Keratinocyte (primary cell): ENCODE data around the gene SHLD3. TPM values are rescaled to one million over a fixed set of nuclear protein-coding genes. Genes with fewer than 3 reads are reported as not detected.
"Not testable (repeated sequence)": the region's sequence is repeated elsewhere in the genome, so short reads cannot be mapped to it uniquely, and the experiment has no call there.

Experiments
- DNase-seq: peaks from one replicate; pipeline ENCODE4 v3.0.0-alpha.2; 2011; ENCODE audit warnings: low read depth, missing footprints, low spot score
- FAIRE-seq: peaks from 2 replicates; lab custom pipeline; 2011; peaks lifted over from hg19 to GRCh38; lab: Jason Lieb, UNC
- H2AFZ ChIP-seq: 2 replicates; pipeline ENCODE4 v1.6.0; 2012; ENCODE audit warnings: low read length, control low read depth, inconsistent platforms; ENCODE audit not compliant: control insufficient read depth
- H3K27ac ChIP-seq: 2 replicates; pipeline ENCODE4 v1.5.1; 2011; ENCODE audit warnings: low read length; ENCODE audit not compliant: control insufficient read depth, insufficient read depth
- H3K27me3 ChIP-seq: 3 replicates; pipeline ENCODE4 v1.6.0; 2011; ENCODE audit warnings: low read length; ENCODE audit not compliant: control insufficient read depth, insufficient read depth; ENCODE audit errors: extremely low read depth
- H3K36me3 ChIP-seq, 2 experiments: 2 replicates in 1 of 2; 3 replicates in 1 of 2; pipeline ENCODE4 v1.5.1; 2011; ENCODE audit warnings: low read length in 2 of 2, mild to moderate bottlenecking in 1 of 2; ENCODE audit not compliant: control insufficient read depth in 2 of 2, insufficient read depth in 2 of 2; ENCODE audit errors: extremely low read depth in 1 of 2
- H3K4me1 ChIP-seq: 3 replicates; pipeline ENCODE4 v1.5.1; 2011; ENCODE audit warnings: low read length; ENCODE audit not compliant: control insufficient read depth, insufficient read depth; ENCODE audit errors: extremely low read depth
- H3K4me2 ChIP-seq: 3 replicates; pipeline ENCODE4 v1.6.0; 2011; ENCODE audit warnings: low read depth, low read length; ENCODE audit not compliant: control insufficient read depth, insufficient read depth; ENCODE audit errors: extremely low read depth
- H3K4me3 ChIP-seq, 3 experiments: fragments of 200-600 bp in 1 of 3; sonication (generic) in 1 of 3; 2 replicates in 2 of 3; 3 replicates in 1 of 3; pipeline ENCODE4 v1.5.1; 2011 to 2016; ENCODE audit warnings: low read length in 3 of 3, mild to moderate bottlenecking in 3 of 3, control low read depth in 2 of 3, inconsistent platforms in 1 of 3, low read depth in 1 of 3, mixed read lengths in 1 of 3, mixed run types in 1 of 3, moderate library complexity in 1 of 3; ENCODE audit not compliant: control insufficient read depth in 2 of 3, insufficient read depth in 2 of 3; ENCODE audit errors: extremely low read depth in 1 of 3
- H3K79me2 ChIP-seq: 2 replicates; pipeline ENCODE4 v1.6.0; 2012; ENCODE audit warnings: low read length; ENCODE audit not compliant: control insufficient read depth, insufficient read depth
- H3K9ac ChIP-seq: 3 replicates; pipeline ENCODE4 v1.6.0; 2011; ENCODE audit warnings: low read length; ENCODE audit not compliant: control insufficient read depth, insufficient read depth; ENCODE audit errors: extremely low read depth
- H3K9me1 ChIP-seq: 3 replicates; pipeline ENCODE4 v1.6.0; 2011; ENCODE audit warnings: low read length; ENCODE audit not compliant: control insufficient read depth, insufficient read depth; ENCODE audit errors: extremely low read depth
- H3K9me3 ChIP-seq: 2 replicates; pipeline ENCODE4 v1.5.1; 2012; ENCODE audit warnings: low read depth, low read length; ENCODE audit not compliant: control insufficient read depth
- H4K20me1 ChIP-seq: 3 replicates; pipeline ENCODE4 v1.6.0; 2011; ENCODE audit warnings: low read length; ENCODE audit not compliant: control insufficient read depth, insufficient read depth; ENCODE audit errors: extremely low read depth
- EZH2 ChIP-seq: IDR thresholded peaks from one replicate; pipeline ENCODE4 v1.6.1; 2012; ENCODE audit warnings: inconsistent platforms, mild to moderate bottlenecking, low read length, moderate library complexity
- dilution Hi-C: fragments of 300-500 bp; cut with MboI; formaldehyde crosslinking; loops from one replicate; pipeline ENCODE4 v1.7.0; 2020; ENCODE audit warnings: low sequenced_read_pairs; ENCODE audit not compliant: extremely low pct_ligation_motif_present
- polyA plus RNA-seq, 5 experiments: library from polyadenylated mRNA; depleted of rRNA in 3 of 5; stranded (reverse) in 3 of 5; stranded (forward) in 1 of 5; unstranded in 1 of 5; fragments of >200 nt; gene quantifications; 1 replicate in 1 of 5; 2 replicates in 3 of 5; 3 replicates in 1 of 5; pipeline versions ENCODE4 v1.2.1 to v1.2.3, GENCODE V29; 2011 to 2012; ENCODE audit warnings: missing spikeins in 2 of 5, low read depth in 1 of 5, low replicate concordance in 1 of 5
- small RNA-seq, 3 experiments: library from RNA; depleted of rRNA; stranded (forward); fragments of <200 nt; gene quantifications; one replicate each; pipeline ENCODE3, GENCODE V24; 2012; ENCODE audit warnings: low read depth in 3 of 3, low replicate concordance in 1 of 3; ENCODE audit not compliant: insufficient read length in 3 of 3
- TF ChIP-seq, protein P1 (sequence below), 3 experiments: IDR thresholded peaks in 1 of 3; conservative IDR thresholded peaks in 1 of 3; optimal IDR thresholded peaks in 1 of 3; 2 replicates in 2 of 3; 3 replicates in 1 of 3; pipeline versions ENCODE3 to v1.5.1; 2011; ENCODE audit warnings: low read length in 3 of 3, mild to moderate bottlenecking in 3 of 3, moderate library complexity in 2 of 3, control low read depth in 1 of 3, inconsistent platforms in 1 of 3; ENCODE audit not compliant: insufficient read depth in 2 of 3; ENCODE audit errors: extremely low read depth in 1 of 3

SHLD3 gene
- polyA plus RNA-seq, 1 donor (not counting 4 experiments of a cell fraction or from before 2014, with no cell fraction given), result 3.6 TPM

DNA sequence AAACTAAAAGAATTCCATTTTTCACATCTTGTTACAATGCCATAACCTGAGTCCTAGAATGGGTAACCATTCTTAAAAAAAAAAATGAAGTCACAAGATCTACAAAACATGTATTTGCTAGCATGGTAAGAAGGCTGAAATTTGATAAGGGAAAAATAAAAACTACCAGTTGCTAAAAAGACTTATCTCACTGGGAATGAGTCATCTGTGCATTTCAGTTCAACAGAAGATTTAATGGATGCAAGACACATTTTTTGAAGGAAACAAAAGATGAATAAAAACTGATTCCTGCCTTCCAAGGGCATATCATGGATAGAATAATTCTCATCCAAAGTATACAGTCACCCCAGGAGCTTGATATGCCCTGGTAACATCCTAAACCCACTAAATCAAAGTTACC, 49.9 kb downstream of the SHLD3 start:
- Histone ChIP-seq H3K9me1 (no peaks in the 10 kb centered on the region), H3K4me1 (peaks cover 3% of the 10 kb centered on the region), H3K79me2 (no peaks in the 10 kb centered on the region), H3K4me3 (no peak overlapping the region), H3K9me3 (no peaks in the 10 kb centered on the region), H3K4me2 (no peak overlapping the region), H4K20me1 (no peaks in the 10 kb centered on the region), H3K9ac (no peak overlapping the region), H3K27ac (no peak overlapping the region), H2AFZ (no peak overlapping the region), H3K36me3 (peaks cover 3 to 5% of the 10 kb centered on the region in 2 experiments), H3K27me3 (no peaks in the 10 kb centered on the region)
- DNase-seq (no peak), FAIRE-seq (no peak)
- dilution Hi-C loops, result no loop called here
- TF ChIP-seq, protein P1, sequence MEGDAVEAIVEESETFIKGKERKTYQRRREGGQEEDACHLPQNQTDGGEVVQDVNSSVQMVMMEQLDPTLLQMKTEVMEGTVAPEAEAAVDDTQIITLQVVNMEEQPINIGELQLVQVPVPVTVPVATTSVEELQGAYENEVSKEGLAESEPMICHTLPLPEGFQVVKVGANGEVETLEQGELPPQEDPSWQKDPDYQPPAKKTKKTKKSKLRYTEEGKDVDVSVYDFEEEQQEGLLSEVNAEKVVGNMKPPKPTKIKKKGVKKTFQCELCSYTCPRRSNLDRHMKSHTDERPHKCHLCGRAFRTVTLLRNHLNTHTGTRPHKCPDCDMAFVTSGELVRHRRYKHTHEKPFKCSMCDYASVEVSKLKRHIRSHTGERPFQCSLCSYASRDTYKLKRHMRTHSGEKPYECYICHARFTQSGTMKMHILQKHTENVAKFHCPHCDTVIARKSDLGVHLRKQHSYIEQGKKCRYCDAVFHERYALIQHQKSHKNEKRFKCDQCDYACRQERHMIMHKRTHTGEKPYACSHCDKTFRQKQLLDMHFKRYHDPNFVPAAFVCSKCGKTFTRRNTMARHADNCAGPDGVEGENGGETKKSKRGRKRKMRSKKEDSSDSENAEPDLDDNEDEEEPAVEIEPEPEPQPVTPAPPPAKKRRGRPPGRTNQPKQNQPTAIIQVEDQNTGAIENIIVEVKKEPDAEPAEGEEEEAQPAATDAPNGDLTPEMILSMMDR (optimal IDR thresholded peaks at IDR 0.05 in 1 of 3, IDR thresholded peaks at IDR 0.05 in 1 of 3, conservative IDR thresholded peaks at IDR 0.05 in 1 of 3; ENCODE audit: extremely low read depth in 1 of 3, insufficient read depth in 2 of 3, low read length in 3 of 3), result no peak
- no peak for TF ChIP-seq EZH2

DNA sequence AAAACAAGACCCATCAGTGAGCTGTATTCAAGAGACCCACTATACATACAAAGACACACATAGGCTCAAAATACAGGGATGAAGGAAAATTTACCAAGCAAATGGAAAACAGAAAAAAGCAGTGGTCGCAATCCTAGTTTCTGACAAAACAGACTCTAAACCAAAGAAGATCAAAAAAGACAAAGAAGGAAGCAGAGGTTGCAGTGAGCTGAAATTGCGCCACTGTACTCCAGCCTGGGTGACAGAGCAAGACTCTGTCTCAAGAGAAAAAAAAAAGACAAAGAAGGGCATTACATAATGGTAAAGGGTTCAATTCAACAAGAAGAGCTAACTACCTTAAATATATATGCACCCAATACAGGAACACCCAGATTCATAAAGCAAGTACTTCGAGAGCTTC, 51.2 kb downstream of the SHLD3 start:
- H3K36me3 ChIP-seq, H3K4me3 ChIP-seq, H3K27ac ChIP-seq, H3K4me2 ChIP-seq, H3K27me3 ChIP-seq, H3K4me1 ChIP-seq, H3K9me1 ChIP-seq, H2AFZ ChIP-seq, H4K20me1 ChIP-seq, FAIRE-seq, H3K9me3 ChIP-seq, DNase-seq, dilution Hi-C loops, H3K9ac ChIP-seq, H3K79me2 ChIP-seq: not testable (repeated sequence)

Small RNA genes within 50 kb of the gene (small RNA-seq; reads per million reads assigned to genes)
- 0 reads per million in 3 experiments for gene RNU6-540P

Other genes starting within 250 kb of the SHLD3 start
- gene ADAMTS6, start 143.1 kb upstream of the SHLD3 start, polyA plus RNA-seq, result 6.7 to 14.7 TPM (median 10.9 TPM) in 3 replicates
- gene CENPK, start 61.9 kb upstream of the SHLD3 start, polyA plus RNA-seq, result 3.2 to 15.4 TPM (median 7.4 TPM) in 3 replicates
- 5.1 to 18.3 TPM (median 10.5 TPM) in 3 replicates for gene PPWD1, start 61.7 kb upstream of the SHLD3 start, polyA plus RNA-seq
- gene TRIM23, start 694 bp upstream of the SHLD3 start, polyA plus RNA-seq, result 5.6 to 8.3 TPM (median 7.8 TPM) in 3 replicates
- 10.7 to 22.2 TPM (median 19.1 TPM) in 3 replicates for gene TRAPPC13, start within 50 bp of the SHLD3 start, polyA plus RNA-seq
- gene SGTB, start 97.1 kb downstream of the SHLD3 start, polyA plus RNA-seq, result 4.5 to 10.4 TPM (median 5.9 TPM) in 3 replicates
- gene NLN, start 97.2 kb downstream of the SHLD3 start, polyA plus RNA-seq, result 14.4 to 26.1 TPM (median 25.4 TPM) in 3 replicates